ENCODE data around the gene TMEM219.
"Not testable (repeated sequence)": the region's sequence is repeated elsewhere in the genome, so short reads cannot be mapped to it uniquely, and the experiment has no call there.

The TMEM219 gene

GRCh38 chr16:30009085-30009862 is 47.4 kb downstream of the TMEM219 start:
- TF ChIP-seq CTCF (conservative IDR thresholded peaks at IDR 0.05; ENCODE audit: low read length): no peak
- DNase-seq (ENCODE audit: low read depth): no peak
- no peak overlapping the region for H3K4me3 ChIP-seq (ENCODE audit: low read length)

DNA sequence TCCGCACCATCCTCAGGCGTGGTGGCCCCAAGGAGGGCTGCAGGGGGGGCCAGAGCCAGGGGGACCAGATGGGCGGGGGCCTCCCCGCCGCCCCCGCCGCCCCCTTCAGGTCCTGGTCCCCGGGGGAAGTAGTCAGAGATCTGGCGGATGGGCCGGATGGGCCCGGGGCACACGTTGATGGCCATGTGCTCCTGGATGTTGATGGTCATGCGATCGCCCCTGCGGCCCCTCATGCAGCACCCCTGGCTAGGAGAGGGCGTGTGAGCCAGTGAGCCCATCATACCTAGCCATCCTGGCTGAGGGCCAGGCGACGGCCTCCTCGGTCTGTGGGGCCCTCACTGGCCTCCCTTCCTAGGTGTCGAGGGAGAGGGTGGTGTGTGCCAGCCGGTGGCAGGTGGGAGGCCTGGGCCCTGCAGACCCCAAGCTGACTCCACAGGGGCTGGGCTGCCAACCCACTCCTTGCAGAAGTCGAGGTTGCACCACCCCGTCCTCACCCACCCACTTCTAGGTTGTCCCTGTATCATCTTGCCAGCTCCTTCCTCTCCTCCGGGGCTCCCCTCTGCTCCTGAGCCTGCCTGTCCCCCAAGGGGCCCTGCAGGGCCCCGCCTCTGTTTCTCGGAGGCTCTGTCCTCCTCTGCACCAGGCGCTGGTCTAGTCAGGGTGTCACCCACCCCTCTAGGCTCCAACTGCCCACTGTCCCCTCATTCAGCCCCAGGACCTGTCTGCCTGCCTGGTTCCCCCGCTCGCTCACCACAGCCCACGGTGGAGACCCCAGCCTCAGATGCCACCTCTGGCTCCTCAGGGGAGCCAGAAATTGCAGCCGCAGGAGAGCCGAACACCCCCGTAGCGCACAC is 48.3 kb downstream of the TMEM219 start:
- H3K4me3 ChIP-seq (ENCODE audit: low read length): no peak overlapping the region

GRCh38 chr16:30010844-30011713 is 49.2 kb downstream of the TMEM219 start, which contains the start of gene DOC2A:
TSS of gene DOC2A (minus strand) at chr16:30011027. CDS start at chr16:30010222, 805 bp downstream.
- TF ChIP-seq CTCF (conservative IDR thresholded peaks at IDR 0.05; ENCODE audit: low read length): no peak
- H3K4me3 ChIP-seq (ENCODE audit: low read length): peak within 1 kb of the TSS; percentile 36
- DNase-seq (ENCODE audit: low read depth): no peak

More for the DNA sequence above, 48.3 kb downstream of the TMEM219 start:
- no peak for DNase-seq (ENCODE audit: low read depth)
- no peak for TF ChIP-seq CTCF (conservative IDR thresholded peaks at IDR 0.05; ENCODE audit: low read length)

DNA sequence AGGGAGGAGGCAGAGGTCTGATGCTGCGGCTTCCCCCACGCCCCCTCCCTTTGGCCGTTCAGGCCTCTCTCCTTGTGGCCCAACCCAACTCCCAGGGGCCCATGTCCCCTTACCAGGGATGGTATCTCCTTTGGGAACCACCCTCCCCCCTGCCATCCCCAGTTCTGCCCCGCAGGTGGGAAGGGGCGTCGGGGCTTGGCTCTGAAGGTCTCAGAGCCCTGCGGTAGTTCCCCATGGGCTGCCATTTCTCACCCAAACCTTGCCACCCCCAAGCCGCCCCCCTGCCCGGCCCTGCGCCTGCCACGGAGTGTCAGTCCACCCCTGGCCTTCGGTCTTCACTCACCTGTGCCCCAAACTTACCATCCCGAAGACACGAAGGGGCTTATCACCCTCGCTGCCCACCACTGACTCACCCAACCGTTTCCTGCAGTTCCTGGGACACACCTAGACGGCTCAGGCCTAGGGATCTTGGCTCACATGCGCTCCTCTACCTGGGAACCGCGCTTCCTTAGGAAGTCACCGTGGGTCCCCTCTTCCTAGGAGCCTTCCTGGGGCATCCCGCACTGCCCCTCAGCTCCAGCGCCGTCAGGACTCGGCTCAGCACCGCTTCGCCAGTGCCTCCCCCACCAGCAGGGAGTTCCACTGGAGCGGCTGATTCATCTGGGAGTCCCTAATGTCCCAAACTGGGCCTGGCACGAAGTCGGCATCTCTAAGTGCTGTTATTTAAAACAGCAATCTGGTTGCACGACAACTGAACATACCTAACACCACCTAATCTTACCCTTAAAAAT is 50.0 kb downstream of the TMEM219 start:
- H3K4me3 ChIP-seq (ENCODE audit: low read length): no peak overlapping the region
- no peak for DNase-seq (ENCODE audit: low read depth)
- no peak for TF ChIP-seq CTCF (conservative IDR thresholded peaks at IDR 0.05; ENCODE audit: low read length)

DNA sequence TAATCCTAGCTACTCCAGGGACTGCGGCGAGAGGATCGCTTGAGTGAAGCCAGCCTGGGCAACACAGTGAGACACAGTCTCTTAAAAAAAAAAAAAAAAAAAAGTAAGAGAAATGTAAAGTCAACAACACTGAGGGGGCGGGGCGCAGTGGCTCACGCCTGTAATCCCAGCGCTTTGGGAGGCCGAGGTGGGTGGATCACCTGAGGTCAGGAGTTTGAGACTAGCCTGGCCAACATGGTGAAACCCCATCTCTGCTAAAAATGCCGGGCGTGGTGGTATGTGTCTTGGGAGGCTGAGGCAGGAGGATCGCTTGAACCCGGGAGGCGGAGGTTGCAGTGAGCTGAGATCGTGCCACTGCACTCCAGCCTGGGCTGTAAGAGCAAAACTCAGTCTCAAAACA is 50.7 kb downstream of the TMEM219 start:
- DNase-seq (ENCODE audit: low read depth); H3K4me3 ChIP-seq (ENCODE audit: low read length): not testable (repeated sequence)

- not testable (repeated sequence) for DNase-seq (ENCODE audit: low read depth); H3K4me3 ChIP-seq (ENCODE audit: low read length)
These were observed 53.6 kb downstream of the TMEM219 start for GRCh38 chr16:30015450-30015849.

DNA sequence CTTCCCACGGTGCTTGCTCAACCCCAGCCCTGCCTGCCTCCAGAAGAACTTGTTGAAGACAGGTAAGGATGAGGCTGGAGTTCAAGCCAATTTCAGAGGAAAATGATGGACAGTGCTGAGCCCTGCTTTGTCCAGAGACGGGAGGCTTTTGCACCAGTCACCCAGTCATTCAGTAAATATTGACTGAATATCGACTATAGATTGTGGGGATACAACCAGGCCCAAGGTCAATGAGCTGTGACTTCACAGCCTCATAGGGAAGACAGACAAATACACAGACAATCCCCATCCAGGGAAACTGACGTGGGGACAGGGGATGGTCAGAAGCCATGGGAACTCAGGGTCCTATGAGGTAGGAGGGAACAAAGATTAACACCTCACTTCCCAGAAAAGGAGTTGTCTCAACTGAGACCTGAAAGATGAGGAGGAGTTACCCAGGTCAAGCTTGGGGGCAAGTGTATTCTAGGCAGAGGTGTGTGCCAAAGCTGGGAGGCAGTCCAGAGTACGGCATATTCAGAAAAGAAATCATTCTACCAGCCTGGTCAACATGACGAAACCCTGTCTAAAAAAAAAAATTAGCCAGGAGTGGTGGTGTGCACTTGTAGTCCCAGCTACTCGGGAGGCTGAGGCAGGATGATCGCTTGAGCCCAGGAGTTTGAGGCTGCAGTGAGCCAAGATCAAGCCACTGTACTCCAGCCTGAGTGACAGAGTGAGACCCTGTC is 54.8 kb downstream of the TMEM219 start:
- no peak overlapping the region for H3K4me3 ChIP-seq (ENCODE audit: low read length)
- TF ChIP-seq CTCF (conservative IDR thresholded peaks at IDR 0.05; ENCODE audit: low read length): no peak
- DNase-seq (ENCODE audit: low read depth): no peak
